Fibroblast of pulmonary artery (primary cell): ENCODE results near the gene AKIP1.

Experiments
- DNase-seq: peaks from one replicate; pipeline ENCODE4 v3.0.0-alpha.2; 2010; ENCODE audit warnings: low read depth
- H3K4me3 ChIP-seq: replicated peaks from 2 replicates; pipeline ENCODE4 v1.5.1; 2011; ENCODE audit warnings: low read depth, mild to moderate bottlenecking, control low read depth, low read length, moderate library complexity
- TF ChIP-seq, protein P1 (sequence below): IDR thresholded peaks from 2 replicates; pipeline ENCODE4 v1.5.1; 2011; ENCODE audit warnings: mild to moderate bottlenecking, control low read depth, low read length, inconsistent platforms; ENCODE audit errors: missing control alignments

The AKIP1 gene

DNA sequence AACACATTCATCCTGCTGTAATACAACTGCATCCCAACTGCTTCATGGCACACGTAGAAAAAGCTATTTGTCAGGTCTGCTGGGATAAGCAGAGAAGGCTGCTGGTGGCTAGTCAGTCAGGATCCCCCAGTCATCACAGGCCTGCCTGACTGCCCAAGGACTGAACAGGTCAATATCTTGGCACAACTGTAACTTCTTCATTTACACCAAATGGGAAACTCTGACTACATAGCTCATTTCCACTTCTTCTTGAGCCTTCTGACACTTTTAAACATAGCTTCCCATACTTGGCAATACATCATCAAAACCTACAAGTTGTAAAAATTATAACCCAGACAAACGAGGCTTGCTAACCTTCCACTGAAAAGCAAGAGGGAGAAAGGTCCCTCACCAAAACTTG lies 50.4 kb downstream of the AKIP1 start:
- TF ChIP-seq, protein P1, sequence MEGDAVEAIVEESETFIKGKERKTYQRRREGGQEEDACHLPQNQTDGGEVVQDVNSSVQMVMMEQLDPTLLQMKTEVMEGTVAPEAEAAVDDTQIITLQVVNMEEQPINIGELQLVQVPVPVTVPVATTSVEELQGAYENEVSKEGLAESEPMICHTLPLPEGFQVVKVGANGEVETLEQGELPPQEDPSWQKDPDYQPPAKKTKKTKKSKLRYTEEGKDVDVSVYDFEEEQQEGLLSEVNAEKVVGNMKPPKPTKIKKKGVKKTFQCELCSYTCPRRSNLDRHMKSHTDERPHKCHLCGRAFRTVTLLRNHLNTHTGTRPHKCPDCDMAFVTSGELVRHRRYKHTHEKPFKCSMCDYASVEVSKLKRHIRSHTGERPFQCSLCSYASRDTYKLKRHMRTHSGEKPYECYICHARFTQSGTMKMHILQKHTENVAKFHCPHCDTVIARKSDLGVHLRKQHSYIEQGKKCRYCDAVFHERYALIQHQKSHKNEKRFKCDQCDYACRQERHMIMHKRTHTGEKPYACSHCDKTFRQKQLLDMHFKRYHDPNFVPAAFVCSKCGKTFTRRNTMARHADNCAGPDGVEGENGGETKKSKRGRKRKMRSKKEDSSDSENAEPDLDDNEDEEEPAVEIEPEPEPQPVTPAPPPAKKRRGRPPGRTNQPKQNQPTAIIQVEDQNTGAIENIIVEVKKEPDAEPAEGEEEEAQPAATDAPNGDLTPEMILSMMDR = no peak
- no peak overlapping the region for H3K4me3 ChIP-seq
- DNase-seq = no peak

DNA sequence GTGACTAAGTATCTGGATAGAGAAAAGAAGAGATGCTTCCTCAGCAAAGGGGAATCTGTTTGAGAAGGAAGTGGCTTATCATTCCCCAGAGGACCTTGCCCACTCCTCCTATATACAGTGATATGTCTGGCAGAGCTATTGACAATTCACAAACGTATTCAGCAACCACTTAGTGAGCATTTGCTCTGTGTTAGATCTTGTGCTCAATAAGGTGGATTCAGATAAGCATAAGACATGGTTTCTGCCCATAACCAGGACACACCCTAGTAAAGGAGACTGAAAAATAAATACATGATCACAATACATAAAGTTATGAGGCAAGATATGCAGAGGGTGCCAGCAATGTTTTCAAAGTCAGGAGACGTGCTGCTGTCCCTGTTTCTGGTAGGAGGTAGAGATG lies 51.9 kb downstream of the AKIP1 start:
- no peak for DNase-seq
- peak overlapping the region; percentile 90 for H3K4me3 ChIP-seq
- TF ChIP-seq, protein P1 = no peak

- peak overlapping the region; percentile 90 for H3K4me3 ChIP-seq
- DNase-seq = peak; percentile 63
- TF ChIP-seq, protein P1 = no peak
Observed at GRCh38 chr11:8963569-8964323, 52.8 kb downstream of the AKIP1 start.

DNA sequence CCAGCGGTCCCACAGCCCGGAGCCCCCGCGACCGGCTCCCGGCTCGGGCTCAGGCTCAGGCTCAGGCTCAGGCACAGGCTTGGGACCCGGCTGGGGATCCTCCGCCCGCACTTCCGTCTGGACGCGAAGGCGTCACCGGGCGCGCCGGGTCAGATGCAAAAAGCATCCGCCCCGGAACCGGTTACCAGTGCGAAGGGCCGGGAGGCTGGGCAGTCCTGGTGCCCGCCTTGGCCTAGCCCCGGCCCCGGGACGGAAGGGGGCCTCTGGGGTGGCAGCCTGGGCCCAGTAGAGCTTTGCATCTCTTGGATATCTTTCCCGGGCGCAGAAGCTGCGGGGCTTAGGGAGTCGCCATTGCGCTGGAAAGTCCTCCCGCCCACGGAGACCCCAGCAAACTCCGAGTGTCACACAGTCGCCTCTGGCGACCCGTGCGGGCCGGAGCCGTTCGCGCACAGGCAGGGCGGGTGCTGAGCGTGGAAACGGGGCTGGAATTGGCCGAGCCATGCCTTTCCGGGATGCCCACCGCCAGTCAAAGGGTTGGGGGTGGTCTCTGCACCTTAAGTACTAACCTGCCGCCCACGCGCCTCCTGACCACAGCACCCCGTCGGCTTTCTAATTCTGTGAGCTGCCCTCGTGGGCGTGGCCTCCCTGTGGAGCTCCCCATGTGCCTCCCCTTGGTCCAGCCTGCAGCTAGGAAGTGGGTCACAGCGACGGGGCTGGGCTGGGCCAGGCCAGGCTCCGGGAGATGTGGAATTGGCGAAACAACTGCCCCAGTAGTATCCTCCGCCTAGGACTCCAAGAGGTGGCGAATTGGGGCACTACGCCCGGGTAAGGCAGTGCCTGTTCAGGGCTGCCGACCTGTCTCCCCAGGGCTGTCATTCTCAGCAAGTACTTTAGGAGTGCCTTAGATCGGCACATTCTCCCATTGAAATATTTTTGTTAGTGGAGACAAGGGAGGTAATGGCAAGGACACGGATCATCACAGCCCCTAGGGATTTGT lies 53.6 kb downstream of the AKIP1 start, which contains the start of gene TMEM9B:
TSS of gene TMEM9B (minus strand) at position 119 of the 997 bp plus-strand sequence. CDS start 129 bp downstream, outside the sequence.
- TF ChIP-seq, protein P1 = no peak
- peak within 1 kb of the TSS; percentile 90 for H3K4me3 ChIP-seq
- DNase-seq = peak; percentile 82

DNA sequence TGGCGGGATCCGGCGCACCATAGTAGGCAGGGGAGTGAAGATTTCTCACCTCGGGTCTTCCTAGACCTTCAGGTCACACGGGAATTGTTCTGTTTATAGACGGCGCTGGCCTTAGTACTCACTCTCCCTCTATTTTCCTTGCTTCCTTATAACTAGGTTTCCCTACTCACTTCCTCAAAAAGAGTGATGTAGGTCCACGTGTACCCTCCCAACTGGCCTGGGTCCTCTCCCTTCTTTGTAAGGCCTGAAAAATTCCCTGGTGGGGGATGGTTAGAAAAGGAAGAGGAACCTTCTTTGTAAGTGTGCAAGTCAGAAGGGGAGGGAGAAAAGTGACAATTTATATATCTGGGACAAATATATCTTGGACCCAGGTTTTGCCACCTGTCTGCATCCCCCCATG lies 56.2 kb downstream of the AKIP1 start:
- H3K4me3 ChIP-seq = no peak overlapping the region
- DNase-seq = no peak
- TF ChIP-seq, protein P1 = no peak
